Smooth muscle cell (in vitro differentiated cells): ENCODE results near the gene LRRC1. TPM values are rescaled to one million over a fixed set of nuclear protein-coding genes. Genes with fewer than 3 reads are reported as not detected.

Experiments used
- DNase-seq: peaks from one replicate; lab custom pipeline; 2025; ENCODE audit not compliant: unreplicated experiment; lab: John Stamatoyannopoulos, UW
- H2AFZ ChIP-seq: fragments of 200-600 bp; sonication (generic); 2 replicates; pipeline ENCODE4 v1.6.0; 2016; ENCODE audit warnings: antibody characterized with exemption, low read depth, mild to moderate bottlenecking
- H3F3A ChIP-seq: fragments of 200-600 bp; sonication (generic); 2 replicates; pipeline ENCODE4 v1.6.0; 2017; ENCODE audit warnings: antibody characterized with exemption, low read depth
- H3K27ac ChIP-seq: fragments of 200-600 bp; sonication (generic); 2 replicates; pipeline ENCODE4 v1.5.1; 2016; ENCODE audit warnings: low read depth, mild to moderate bottlenecking
- H3K27me3 ChIP-seq: fragments of 200-600 bp; sonication (generic); 2 replicates; pipeline ENCODE4 v1.6.1; 2016; ENCODE audit warnings: low read depth, mild to moderate bottlenecking
- H3K36me3 ChIP-seq: fragments of 200-600 bp; sonication (generic); 2 replicates; pipeline ENCODE4 v1.5.1; 2016; ENCODE audit warnings: low read depth
- H3K4me1 ChIP-seq: fragments of 200-600 bp; sonication (generic); 2 replicates; pipeline ENCODE4 v1.5.1; 2016; ENCODE audit warnings: low read depth
- H3K4me2 ChIP-seq: fragments of 200-600 bp; sonication (generic); 2 replicates; pipeline ENCODE4 v1.6.0; 2016; ENCODE audit warnings: mild to moderate bottlenecking
- H3K4me3 ChIP-seq: fragments of 200-600 bp; sonication (generic); 2 replicates; pipeline ENCODE4 v1.5.1; 2016; ENCODE audit warnings: mild to moderate bottlenecking
- H3K79me2 ChIP-seq: fragments of 200-600 bp; sonication (generic); 2 replicates; pipeline ENCODE4 v1.6.0; 2016; ENCODE audit warnings: low read depth, mild to moderate bottlenecking
- H3K9ac ChIP-seq: fragments of 200-600 bp; sonication (generic); 2 replicates; pipeline ENCODE4 v1.6.0; 2016; ENCODE audit warnings: low read depth
- H3K9me3 ChIP-seq: fragments of 200-600 bp; sonication (generic); replicated peaks from 2 replicates; pipeline ENCODE4 v1.5.1; 2016; ENCODE audit warnings: low read depth
- H4K20me1 ChIP-seq: fragments of 200-600 bp; sonication (generic); 2 replicates; pipeline ENCODE4 v1.6.0; 2016; ENCODE audit warnings: low read depth
- CTCF ChIP-seq: fragments of 200-600 bp; sonication (generic); IDR thresholded peaks from 2 replicates; pipeline ENCODE4 v1.5.1; 2017; ENCODE audit warnings: borderline replicate concordance, mild to moderate bottlenecking, antibody characterized with exemption; ENCODE audit not compliant: insufficient read depth, poor library complexity, severe bottlenecking
- WGBS: methylation state at CpG from one replicate; pipeline ENCODE4 v1.1.7; 2016; ENCODE audit warnings: low lambda C conversion rate; 5-methylcytosine and 5-hydroxymethylcytosine counted together
- polyA plus RNA-seq: library from polyadenylated mRNA; unstranded; fragments of >200 nt; fragmentation: Nextera tagmentation; extraction: Ambion mirVana; gene quantifications from 2 replicates; pipeline ENCODE4 v1.2.1, GENCODE V29; 2016
- total RNA-seq: library from RNA; depleted of rRNA; stranded (reverse); fragments of >200 nt; gene quantifications from 2 replicates; pipeline ENCODE4 v1.2.3, GENCODE V29; 2014

LRRC1 gene
- total and polyA plus RNA-seq, 2 experiments from 2014 or later: 11.8 to 19.9 TPM

DNA sequence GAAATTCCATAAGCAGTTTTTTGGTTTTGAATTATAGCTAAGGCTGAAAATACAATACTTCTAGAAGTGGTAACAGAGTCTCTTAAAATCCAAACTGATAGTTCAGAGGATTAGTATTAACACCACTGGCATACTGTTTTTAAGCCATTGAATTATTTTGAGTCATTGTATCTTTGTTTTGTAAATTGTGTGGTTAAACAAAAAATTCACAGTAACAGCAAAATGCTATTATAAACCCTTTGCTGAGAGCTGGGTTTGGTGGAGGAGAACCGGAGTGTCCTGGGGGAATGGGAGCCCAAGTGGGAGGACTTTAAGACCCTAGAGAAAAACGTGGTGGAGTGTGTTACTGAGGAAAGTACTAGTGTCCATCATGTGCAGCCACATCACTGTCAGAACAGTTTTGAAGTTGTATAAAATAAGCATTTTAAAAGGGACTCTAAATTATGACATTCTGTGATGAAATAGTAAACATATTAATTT lies 125.1 kb downstream of the LRRC1 start:
- H3K9me3 ChIP-seq: no peaks in the 10 kb centered on the region
- no peak overlapping the region for H3K27ac ChIP-seq
- H3K4me2 ChIP-seq: no peak overlapping the region
- H3K36me3 ChIP-seq: no peaks in the 10 kb centered on the region
- H4K20me1 ChIP-seq: no peaks in the 10 kb centered on the region
- H2AFZ ChIP-seq: no peak overlapping the region
- DNase-seq: no peak
- no peak for TF ChIP-seq CTCF
- no peaks in the 10 kb centered on the region for H3F3A ChIP-seq
- H3K27me3 ChIP-seq: no peaks in the 10 kb centered on the region
- H3K4me1 ChIP-seq: peaks cover 6% of the 10 kb centered on the region
- no peaks in the 10 kb centered on the region for H3K79me2 ChIP-seq
- H3K9ac ChIP-seq: no peak overlapping the region
- H3K4me3 ChIP-seq: no peak overlapping the region
- WGBS: 75% methylated on average over 2 of the region's 2 CpGs

DNA sequence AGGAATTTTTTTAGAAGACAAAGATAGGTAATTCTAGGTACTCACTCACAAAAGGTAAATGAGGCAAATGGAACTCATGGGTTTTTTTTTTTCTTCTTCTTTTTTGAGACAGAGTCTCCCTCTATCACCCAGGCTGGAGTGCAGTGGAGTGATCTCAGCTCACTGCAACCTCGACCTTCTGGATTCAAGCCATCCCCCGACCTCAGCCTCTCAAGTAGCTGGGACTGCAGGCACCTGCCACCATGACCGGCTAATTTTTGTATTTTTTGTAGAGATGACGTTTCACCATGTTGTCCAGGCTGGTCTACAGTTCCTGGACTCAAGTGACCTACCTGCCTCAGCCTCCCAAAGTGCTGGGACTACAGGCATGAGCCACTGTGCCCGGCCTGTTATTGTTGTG lies 126.1 kb downstream of the LRRC1 start:
- Histone ChIP-seq H4K20me1 (no peaks in the 10 kb centered on the region), H2AFZ (no peak overlapping the region), H3K79me2 (no peaks in the 10 kb centered on the region), H3K27ac (no peak overlapping the region), H3K27me3 (no peaks in the 10 kb centered on the region), H3K4me3 (no peak overlapping the region), H3K4me1 (peaks cover 6% of the 10 kb centered on the region), H3F3A (no peaks in the 10 kb centered on the region), H3K4me2 (no peak overlapping the region), H3K9me3 (no peaks in the 10 kb centered on the region), H3K9ac (no peak overlapping the region), H3K36me3 (no peaks in the 10 kb centered on the region)
- no peak for TF ChIP-seq CTCF
- no peak for DNase-seq
- WGBS: 90% methylated on average over 5 of the region's 5 CpGs

- WGBS: 76% methylated on average over 2 of the region's 2 CpGs
- Histone ChIP-seq H3F3A (peaks cover 3% of the 10 kb centered on the region), H3K4me1 (peaks cover 6% of the 10 kb centered on the region), H3K4me2 (no peak overlapping the region), H3K9ac (no peak overlapping the region), H3K4me3 (no peak overlapping the region), H2AFZ (no peak overlapping the region), H4K20me1 (no peaks in the 10 kb centered on the region), H3K36me3 (no peaks in the 10 kb centered on the region), H3K27me3 (no peaks in the 10 kb centered on the region), H3K9me3 (no peaks in the 10 kb centered on the region), H3K79me2 (no peaks in the 10 kb centered on the region), H3K27ac (no peak overlapping the region)
- DNase-seq: no peak
- TF ChIP-seq CTCF: no peak
Observed at GRCh38 chr6:53921639-53922038, 126.8 kb downstream of the LRRC1 start.

DNA sequence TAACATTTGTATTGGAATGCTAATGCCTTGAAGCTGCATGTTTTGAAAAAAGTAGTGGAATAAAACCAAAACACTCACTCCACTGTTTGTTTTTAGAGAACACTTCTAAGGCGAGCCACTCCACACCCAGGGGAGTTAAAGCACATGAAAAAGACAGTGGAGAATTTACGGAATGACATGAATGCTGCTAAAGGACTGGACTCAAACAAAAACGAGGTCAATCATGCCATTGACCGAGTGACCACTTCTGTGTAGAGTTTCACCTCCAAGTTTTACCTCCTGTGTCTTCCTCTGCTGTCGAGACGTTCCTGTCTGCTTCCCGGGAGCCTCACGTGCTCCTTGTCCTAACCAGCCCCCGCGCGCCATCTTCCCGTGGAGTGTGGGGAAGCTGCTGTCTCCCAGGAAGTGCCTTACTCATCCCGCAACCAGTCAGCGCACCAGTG lies 127.8 kb downstream of the LRRC1 start:
- H3K4me2 ChIP-seq: no peak overlapping the region
- no peak overlapping the region for H2AFZ ChIP-seq
- WGBS: 42% methylated on average over 14 of the region's 14 CpGs

More for the DNA sequence above, 127.8 kb downstream of the LRRC1 start:
- H3K36me3 ChIP-seq: no peaks in the 10 kb centered on the region
- H3K79me2 ChIP-seq: no peaks in the 10 kb centered on the region
- H3K9me3 ChIP-seq: no peaks in the 10 kb centered on the region
- no peak for TF ChIP-seq CTCF
- H3F3A ChIP-seq: peaks cover 3% of the 10 kb centered on the region
- no peak overlapping the region for H3K4me3 ChIP-seq
- no peaks in the 10 kb centered on the region for H4K20me1 ChIP-seq
- no peak overlapping the region for H3K9ac ChIP-seq
- H3K27ac ChIP-seq: peak overlapping the region; percentile 14
- peaks cover 6% of the 10 kb centered on the region for H3K4me1 ChIP-seq
- DNase-seq: no peak
- H3K27me3 ChIP-seq: no peaks in the 10 kb centered on the region
